H9 (cell line): Measurements from ENCODE around the gene MEN1. TPM values are rescaled to one million over a fixed set of nuclear protein-coding genes. Genes with fewer than 3 reads are reported as not detected.

ENCODE experiments used
- DNase-seq: peaks from one replicate; pipeline ENCODE4 v3.0.0-alpha.2; 2017
- H2AFZ ChIP-seq: one replicate; pipeline ENCODE4 v1.6.1; 2013; ENCODE audit warnings: mild to moderate bottlenecking, low read length, control low read depth, moderate library complexity
- H2AK5ac ChIP-seq: 2 replicates; pipeline ENCODE4 v1.6.1; 2013; ENCODE audit warnings: low read length, control low read depth, mixed read lengths; ENCODE audit not compliant: insufficient read length
- H2BK120ac ChIP-seq: one replicate; pipeline ENCODE4 v1.6.1; 2013; ENCODE audit warnings: low read depth, mild to moderate bottlenecking, low read length, control low read depth, inconsistent platforms; ENCODE audit not compliant: poor library complexity, severe bottlenecking
- H2BK12ac ChIP-seq: 2 replicates; pipeline ENCODE4 v1.6.1; 2013; ENCODE audit warnings: low read length, control low read depth, mixed read lengths, low read depth; ENCODE audit not compliant: insufficient read length
- H2BK15ac ChIP-seq: 2 replicates; pipeline ENCODE4 v1.6.1; 2013; ENCODE audit warnings: low read depth, low read length, control low read depth
- H2BK20ac ChIP-seq: one replicate; pipeline ENCODE4 v1.6.1; 2013; ENCODE audit warnings: low read depth, mild to moderate bottlenecking, low read length, control low read depth, inconsistent platforms; ENCODE audit not compliant: poor library complexity, severe bottlenecking
- H2BK5ac ChIP-seq: 2 replicates; pipeline ENCODE4 v1.6.1; 2013; ENCODE audit warnings: low read length, control low read depth, mixed read lengths; ENCODE audit not compliant: insufficient read length
- H3K14ac ChIP-seq: 2 replicates; pipeline ENCODE4 v1.6.1; 2013; ENCODE audit warnings: low read length, control low read depth; ENCODE audit not compliant: insufficient read depth
- H3K18ac ChIP-seq: 2 replicates; pipeline ENCODE4 v1.6.1; 2013; ENCODE audit warnings: low read depth, mild to moderate bottlenecking, mixed read lengths, low read length, control low read depth; ENCODE audit not compliant: insufficient read length
- H3K23ac ChIP-seq: 2 replicates; pipeline ENCODE4 v1.6.1; 2013; ENCODE audit warnings: low read length, control low read depth, mixed read lengths, low read depth; ENCODE audit not compliant: insufficient read length
- H3K23me2 ChIP-seq: 2 replicates; pipeline ENCODE4 v1.6.1; 2013; ENCODE audit warnings: low read depth, mild to moderate bottlenecking, mixed read lengths, low read length, control low read depth; ENCODE audit not compliant: insufficient read length, poor library complexity, severe bottlenecking
- H3K27ac ChIP-seq: 2 replicates; pipeline ENCODE4 v1.5.1; 2013; ENCODE audit warnings: low read length, control low read depth, mixed read lengths, low read depth; ENCODE audit not compliant: insufficient read length
- H3K27me3 ChIP-seq: 2 replicates; pipeline ENCODE4 v1.6.1; 2013; ENCODE audit warnings: low read length, control low read depth, inconsistent platforms; ENCODE audit not compliant: insufficient read depth
- H3K4ac ChIP-seq: 2 replicates; pipeline ENCODE4 v1.6.1; 2013; ENCODE audit warnings: low read depth, mild to moderate bottlenecking, control low read depth, inconsistent platforms, low read length, moderate library complexity
- H3K4me1 ChIP-seq: 2 replicates; pipeline ENCODE4 v1.6.1; 2013; ENCODE audit warnings: low read length, control low read depth, inconsistent platforms; ENCODE audit not compliant: insufficient read depth
- H3K4me2 ChIP-seq: 2 replicates; pipeline ENCODE4 v1.6.1; 2013; ENCODE audit warnings: low read length, control low read depth, mixed read lengths; ENCODE audit not compliant: insufficient read length, insufficient read depth
- H3K56ac ChIP-seq: 2 replicates; pipeline ENCODE4 v1.6.1; 2013; ENCODE audit warnings: low read depth, mild to moderate bottlenecking, mixed read lengths, low read length, control low read depth; ENCODE audit not compliant: insufficient read length
- H3K79me1 ChIP-seq: 2 replicates; pipeline ENCODE4 v1.6.1; 2013; ENCODE audit warnings: low read depth, mild to moderate bottlenecking, moderate library complexity, low read length, control low read depth, inconsistent platforms; ENCODE audit not compliant: insufficient read depth, poor library complexity, severe bottlenecking
- H3K79me2 ChIP-seq: 2 replicates; pipeline ENCODE4 v1.6.1; 2013; ENCODE audit warnings: low read length, control low read depth, inconsistent platforms; ENCODE audit not compliant: insufficient read depth
- H3K9ac ChIP-seq: 2 replicates; pipeline ENCODE4 v1.6.1; 2013; ENCODE audit warnings: low read length, control low read depth, mixed read lengths; ENCODE audit not compliant: insufficient read length; ENCODE audit errors: extremely low read depth
- H3K9me3 ChIP-seq: one replicate; pipeline ENCODE4 v1.6.1; 2013; ENCODE audit warnings: low read depth, low read length, inconsistent platforms; ENCODE audit not compliant: control insufficient read depth
- H3T11ph ChIP-seq: one replicate; pipeline ENCODE4 v1.6.1; 2013; ENCODE audit warnings: mild to moderate bottlenecking, low read length, control low read depth, inconsistent platforms
- H4K20me1 ChIP-seq: one replicate; pipeline ENCODE4 v1.6.1; 2013; ENCODE audit not compliant: control insufficient read depth, insufficient read length, insufficient read depth
- H4K5ac ChIP-seq: 2 replicates; pipeline ENCODE4 v1.6.1; 2013; ENCODE audit warnings: low read depth, mild to moderate bottlenecking, mixed read lengths, low read length, control low read depth; ENCODE audit not compliant: insufficient read length
- H4K8ac ChIP-seq: replicated peaks from 2 replicates; pipeline ENCODE4 v1.6.1; 2013; ENCODE audit warnings: low read length, control low read depth, mixed read lengths, low read depth; ENCODE audit not compliant: insufficient read length
- H4K91ac ChIP-seq: 2 replicates; pipeline ENCODE4 v1.6.1; 2013; ENCODE audit warnings: low read depth, mild to moderate bottlenecking, moderate library complexity, mixed read lengths, low read length, control low read depth; ENCODE audit not compliant: insufficient read length
- H3K27ac Mint-ChIP-seq, 3 experiments: 2 replicates in 2 of 3; 3 replicates in 1 of 3; pipeline ENCODE4 v1.8.0; 2020 to 2021; ENCODE audit warnings: mixed read lengths in 3 of 3, mild to moderate bottlenecking in 1 of 3, moderate library complexity in 1 of 3
- H3K27me3 Mint-ChIP-seq: 2 replicates; pipeline ENCODE4 v1.8.0; 2021; ENCODE audit warnings: low read depth, mild to moderate bottlenecking, moderate library complexity, mixed read lengths
- H3K36me3 Mint-ChIP-seq, 3 experiments: 2 replicates in 2 of 3; 3 replicates in 1 of 3; pipeline ENCODE4 v1.8.0; 2020 to 2021; ENCODE audit warnings: low read depth in 3 of 3, mixed read lengths in 3 of 3; ENCODE audit not compliant: insufficient read depth in 1 of 3
- H3K4me1 Mint-ChIP-seq, 2 experiments: 2 replicates each; pipeline ENCODE4 v1.8.0; 2020; ENCODE audit warnings: mixed read lengths in 2 of 2
- H3K4me3 Mint-ChIP-seq, 2 experiments: 2 replicates in 1 of 2; 3 replicates in 1 of 2; pipeline ENCODE4 v1.8.0; 2020 to 2021; ENCODE audit warnings: mild to moderate bottlenecking in 2 of 2, mixed read lengths in 2 of 2, moderate library complexity in 1 of 2
- H3K9me3 Mint-ChIP-seq, 2 experiments: 2 replicates in 1 of 2; 3 replicates in 1 of 2; pipeline ENCODE4 v1.8.0; 2020; ENCODE audit warnings: mild to moderate bottlenecking in 2 of 2, mixed read lengths in 2 of 2, moderate library complexity in 1 of 2
- WGBS: extraction: QIAGEN DNeasy Blood & Tissue Kit; methylation state at CpG from one replicate; pipeline ENCODE4 v1.1.7; 2013; ENCODE audit warnings: missing lambda C conversion rate, low lambda C conversion rate, mixed read lengths; ENCODE audit not compliant: insufficient read length; ENCODE audit errors: extremely low coverage; 5-methylcytosine and 5-hydroxymethylcytosine counted together
- total RNA-seq: library from RNA; stranded (reverse); gene quantifications from 2 replicates; pipeline ENCODE4 v1.2.1, GENCODE V29; 2021
- TF ChIP-seq, protein P1 (sequence below): fragments of 200-600 bp; sonication (generic); conservative IDR thresholded peaks from 3 replicates; pipeline ENCODE4 v1.8.0; 2021; ENCODE audit warnings: antibody characterized with exemption, mild to moderate bottlenecking

MEN1 gene
- total RNA-seq, 1 experiment from 2014 or later, result 49.9 TPM

DNA sequence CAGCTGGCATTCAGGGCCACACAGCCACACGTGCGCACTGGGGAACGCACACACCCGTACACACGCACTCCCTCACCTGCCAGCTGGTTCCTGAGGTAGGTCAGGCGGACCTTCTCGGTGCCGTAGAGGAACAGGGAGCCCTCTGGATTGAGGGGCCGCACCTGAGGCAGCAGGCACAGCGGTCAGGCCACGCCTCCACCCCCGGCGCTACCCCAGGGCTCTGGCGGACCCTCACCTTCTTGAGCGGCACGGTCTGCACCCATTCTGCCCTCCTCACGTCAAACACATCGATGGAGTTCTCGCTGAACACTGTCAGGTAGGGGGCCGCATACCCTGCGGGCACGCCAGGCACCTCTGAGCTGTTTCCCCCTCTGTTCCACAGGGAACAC is 17.1 kb upstream of the MEN1 start:
- H3K4me1 Mint-ChIP-seq, result peaks cover 0 to 2% of the 10 kb centered on the region in 2 experiments; a peak in 2 of 4 replicates
- Histone ChIP-seq H3T11ph (no peak overlapping the region), H4K8ac (no peak overlapping the region), H3K9ac (no peak overlapping the region), H3K79me2 (no peaks in the 10 kb centered on the region), H2BK20ac (no peak overlapping the region), H2BK120ac (no peak overlapping the region), H4K20me1 (no peaks in the 10 kb centered on the region), H3K14ac (no peak overlapping the region), H3K23me2 (no peaks in the 10 kb centered on the region), H3K4me2 (no peak overlapping the region), H3K23ac (no peak overlapping the region), H3K9me3 (no peaks in the 10 kb centered on the region), H3K27me3 (no peaks in the 10 kb centered on the region), H2AFZ (no peak overlapping the region), H3K79me1 (no peaks in the 10 kb centered on the region), H2AK5ac (no peak overlapping the region), H3K4ac (no peak overlapping the region), H4K5ac (no peak overlapping the region), H2BK12ac (no peak overlapping the region), H3K27ac (no peak overlapping the region), H3K18ac (no peak overlapping the region), H2BK5ac (no peak overlapping the region), H4K91ac (no peak overlapping the region), H3K56ac (no peak overlapping the region), H2BK15ac (no peak overlapping the region), H3K4me1 (no peaks in the 10 kb centered on the region)
- no CpG with 5 or more reads among the region's 22 CpGs for WGBS
- no peak overlapping the region for H3K4me3 Mint-ChIP-seq
- H3K27me3 Mint-ChIP-seq, result no peaks in the 10 kb centered on the region
- H3K9me3 Mint-ChIP-seq, result no peaks in the 10 kb centered on the region
- no peak overlapping the region; a peak in 1 of 7 replicates for H3K27ac Mint-ChIP-seq
- DNase-seq, result no peak
- peaks cover 0 to 65% (median 28%) of the 10 kb centered on the region in 3 experiments; a peak in 5 of 7 replicates for H3K36me3 Mint-ChIP-seq
- TF ChIP-seq, protein P1, sequence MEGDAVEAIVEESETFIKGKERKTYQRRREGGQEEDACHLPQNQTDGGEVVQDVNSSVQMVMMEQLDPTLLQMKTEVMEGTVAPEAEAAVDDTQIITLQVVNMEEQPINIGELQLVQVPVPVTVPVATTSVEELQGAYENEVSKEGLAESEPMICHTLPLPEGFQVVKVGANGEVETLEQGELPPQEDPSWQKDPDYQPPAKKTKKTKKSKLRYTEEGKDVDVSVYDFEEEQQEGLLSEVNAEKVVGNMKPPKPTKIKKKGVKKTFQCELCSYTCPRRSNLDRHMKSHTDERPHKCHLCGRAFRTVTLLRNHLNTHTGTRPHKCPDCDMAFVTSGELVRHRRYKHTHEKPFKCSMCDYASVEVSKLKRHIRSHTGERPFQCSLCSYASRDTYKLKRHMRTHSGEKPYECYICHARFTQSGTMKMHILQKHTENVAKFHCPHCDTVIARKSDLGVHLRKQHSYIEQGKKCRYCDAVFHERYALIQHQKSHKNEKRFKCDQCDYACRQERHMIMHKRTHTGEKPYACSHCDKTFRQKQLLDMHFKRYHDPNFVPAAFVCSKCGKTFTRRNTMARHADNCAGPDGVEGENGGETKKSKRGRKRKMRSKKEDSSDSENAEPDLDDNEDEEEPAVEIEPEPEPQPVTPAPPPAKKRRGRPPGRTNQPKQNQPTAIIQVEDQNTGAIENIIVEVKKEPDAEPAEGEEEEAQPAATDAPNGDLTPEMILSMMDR, result no peak
